IPS-20b (cell line): Measurements from ENCODE around the gene ABCB11.

Source experiments
- H3K27ac ChIP-seq: one replicate; pipeline ENCODE4 v1.5.1; 2013; ENCODE audit warnings: low read length
- H3K27me3 ChIP-seq: 2 replicates; pipeline ENCODE4 v1.6.1; 2013; ENCODE audit warnings: mild to moderate bottlenecking, low read length, inconsistent platforms; ENCODE audit not compliant: insufficient read depth
- H3K36me3 ChIP-seq: 2 replicates; pipeline ENCODE4 v1.6.1; 2013; ENCODE audit warnings: low read depth, mild to moderate bottlenecking, inconsistent platforms, low read length, moderate library complexity; ENCODE audit not compliant: insufficient read depth
- H3K4me1 ChIP-seq: 2 replicates; pipeline ENCODE4 v1.6.1; 2013; ENCODE audit warnings: mild to moderate bottlenecking, control low read depth, inconsistent platforms, low read length, moderate library complexity; ENCODE audit not compliant: insufficient read depth
- H3K4me3 ChIP-seq: 2 replicates; pipeline ENCODE4 v1.5.1; 2013; ENCODE audit warnings: mild to moderate bottlenecking, low read length, inconsistent platforms
- H3K9ac ChIP-seq: 2 replicates; pipeline ENCODE4 v1.6.1; 2013; ENCODE audit warnings: low read depth, mild to moderate bottlenecking, inconsistent platforms, low read length, moderate library complexity
- H3K9me3 ChIP-seq: 2 replicates; pipeline ENCODE4 v1.6.1; 2013; ENCODE audit warnings: mild to moderate bottlenecking, low read depth, low read length, inconsistent platforms; ENCODE audit not compliant: insufficient read depth

Gene ABCB11

GRCh38 chr2:168986398-168986943, 44.7 kb downstream of the ABCB11 start:
- Histone ChIP-seq H3K9me3 (no peaks in the 10 kb centered on the region), H3K27me3 (no peaks in the 10 kb centered on the region), H3K9ac (no peak overlapping the region)

GRCh38 chr2:168981651-168982050, 49.5 kb downstream of the ABCB11 start:
- Histone ChIP-seq H3K9me3 (no peaks in the 10 kb centered on the region), H3K4me3 (no peak overlapping the region), H3K4me1 (no peaks in the 10 kb centered on the region), H3K36me3 (no peaks in the 10 kb centered on the region), H3K27me3 (no peaks in the 10 kb centered on the region), H3K9ac (no peak overlapping the region), H3K27ac (no peak overlapping the region)

More at GRCh38 chr2:168986398-168986943, 44.7 kb downstream of the ABCB11 start:
- Histone ChIP-seq H3K4me1 (no peaks in the 10 kb centered on the region), H3K36me3 (no peaks in the 10 kb centered on the region), H3K27ac (no peak overlapping the region), H3K4me3 (no peak overlapping the region)

GRCh38 chr2:168978461-168978861, 52.7 kb downstream of the ABCB11 start:
- H3K4me3 ChIP-seq, result no peak overlapping the region
- no peak overlapping the region for H3K27ac ChIP-seq
- no peak overlapping the region for H3K9ac ChIP-seq
- no peaks in the 10 kb centered on the region for H3K36me3 ChIP-seq
- H3K27me3 ChIP-seq, result no peaks in the 10 kb centered on the region
- no peaks in the 10 kb centered on the region for H3K9me3 ChIP-seq
- no peaks in the 10 kb centered on the region for H3K4me1 ChIP-seq

- Histone ChIP-seq H3K4me1 (no peaks in the 10 kb centered on the region), H3K4me3 (no peak overlapping the region), H3K36me3 (no peaks in the 10 kb centered on the region), H3K9ac (no peak overlapping the region), H3K9me3 (no peaks in the 10 kb centered on the region), H3K27ac (no peak overlapping the region), H3K27me3 (no peaks in the 10 kb centered on the region)
These were observed 53.5 kb downstream of the ABCB11 start for GRCh38 chr2:168977608-168978007.

GRCh38 chr2:168976034-168976654, 55.0 kb downstream of the ABCB11 start:
- H3K9ac ChIP-seq, result no peak overlapping the region
- H3K9me3 ChIP-seq, result no peaks in the 10 kb centered on the region
- no peaks in the 10 kb centered on the region for H3K27me3 ChIP-seq
- no peaks in the 10 kb centered on the region for H3K4me1 ChIP-seq
- no peak overlapping the region for H3K27ac ChIP-seq
- no peaks in the 10 kb centered on the region for H3K36me3 ChIP-seq
- no peak overlapping the region for H3K4me3 ChIP-seq

- no peaks in the 10 kb centered on the region for H3K36me3 ChIP-seq
- no peaks in the 10 kb centered on the region for H3K27me3 ChIP-seq
- no peak overlapping the region for H3K9ac ChIP-seq
- no peak overlapping the region for H3K4me3 ChIP-seq
- H3K4me1 ChIP-seq, result no peaks in the 10 kb centered on the region
- H3K9me3 ChIP-seq, result no peaks in the 10 kb centered on the region
- no peak overlapping the region for H3K27ac ChIP-seq
These were observed 56.7 kb downstream of the ABCB11 start for GRCh38 chr2:168974428-168974827.

- no peak overlapping the region for H3K27ac ChIP-seq
- H3K9me3 ChIP-seq, result no peaks in the 10 kb centered on the region
- H3K36me3 ChIP-seq, result no peaks in the 10 kb centered on the region
- H3K27me3 ChIP-seq, result no peaks in the 10 kb centered on the region
- no peak overlapping the region for H3K4me3 ChIP-seq
- no peak overlapping the region for H3K9ac ChIP-seq
- H3K4me1 ChIP-seq, result no peaks in the 10 kb centered on the region
These were observed 59.9 kb downstream of the ABCB11 start for GRCh38 chr2:168971261-168971660.

GRCh38 chr2:168970711-168971233, 60.4 kb downstream of the ABCB11 start:
- Histone ChIP-seq H3K4me3 (no peak overlapping the region), H3K27me3 (no peaks in the 10 kb centered on the region), H3K36me3 (no peaks in the 10 kb centered on the region), H3K9ac (no peak overlapping the region), H3K9me3 (no peaks in the 10 kb centered on the region), H3K27ac (no peak overlapping the region), H3K4me1 (no peaks in the 10 kb centered on the region)

- no peaks in the 10 kb centered on the region for H3K36me3 ChIP-seq
- no peak overlapping the region for H3K4me3 ChIP-seq
- H3K9ac ChIP-seq, result no peak overlapping the region
- H3K27ac ChIP-seq, result no peak overlapping the region
- H3K27me3 ChIP-seq, result no peaks in the 10 kb centered on the region
- no peaks in the 10 kb centered on the region for H3K4me1 ChIP-seq
- no peaks in the 10 kb centered on the region for H3K9me3 ChIP-seq
These were observed 61.3 kb downstream of the ABCB11 start for GRCh38 chr2:168969865-168970264.

- Histone ChIP-seq H3K36me3 (no peaks in the 10 kb centered on the region), H3K9ac (no peak overlapping the region), H3K4me1 (no peaks in the 10 kb centered on the region), H3K4me3 (no peak overlapping the region), H3K27ac (no peak overlapping the region), H3K27me3 (no peaks in the 10 kb centered on the region), H3K9me3 (no peaks in the 10 kb centered on the region)
These were observed 62.8 kb downstream of the ABCB11 start for GRCh38 chr2:168968342-168968741.

GRCh38 chr2:168964251-168964807, 66.8 kb downstream of the ABCB11 start:
- H3K27ac ChIP-seq, result no peak overlapping the region
- H3K9ac ChIP-seq, result no peak overlapping the region
- H3K4me3 ChIP-seq, result no peak overlapping the region
- no peaks in the 10 kb centered on the region for H3K4me1 ChIP-seq
- H3K36me3 ChIP-seq, result no peaks in the 10 kb centered on the region
- no peaks in the 10 kb centered on the region for H3K27me3 ChIP-seq
- H3K9me3 ChIP-seq, result no peaks in the 10 kb centered on the region

- Histone ChIP-seq H3K9me3 (no peaks in the 10 kb centered on the region), H3K9ac (no peak overlapping the region), H3K4me3 (no peak overlapping the region), H3K4me1 (no peaks in the 10 kb centered on the region), H3K27ac (no peak overlapping the region), H3K36me3 (no peaks in the 10 kb centered on the region), H3K27me3 (no peaks in the 10 kb centered on the region)
These were observed 68.5 kb downstream of the ABCB11 start for GRCh38 chr2:168962636-168963035.
